HEK293T (cell line): ENCODE data around the gene MID1.

ENCODE experiments used
- ELF4 ChIP-seq: fragments of 450-650 bp; IDR thresholded peaks from 2 replicates; pipeline ENCODE4 v1.6.1; 2017; ENCODE audit warnings: antibody characterized with exemption
- SP1 ChIP-seq: fragments of 450-650 bp; IDR thresholded peaks from 2 replicates; pipeline ENCODE4 v1.6.1; 2017

DNA sequence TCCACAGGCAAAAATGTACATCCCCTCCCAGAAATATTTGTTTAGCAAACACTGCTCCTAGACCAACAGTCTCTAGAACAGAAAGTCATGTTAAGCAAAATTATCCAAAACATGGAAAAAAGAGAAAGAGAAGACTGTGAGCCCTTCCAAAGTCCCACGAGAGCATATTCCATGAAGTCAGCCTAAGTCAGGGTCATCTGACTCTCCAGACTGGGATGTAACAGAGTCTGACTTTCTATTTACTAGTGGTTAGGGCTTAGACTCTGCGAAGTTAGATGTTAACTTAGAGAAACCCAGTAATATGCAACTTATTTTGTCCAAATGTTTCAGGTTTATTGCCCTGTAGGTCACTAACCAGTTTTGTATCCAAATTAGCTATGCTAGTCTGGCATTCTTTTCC is 102.3 kb downstream of the MID1 start:
- TF ChIP-seq SP1 (no peak), ELF4 (no peak)
